CD4-positive, alpha-beta T cell treated with Interleukin-10 for 1 hour (primary cell): ENCODE measurements around the gene ARHGAP10.

Experiments
- DNase-seq: peaks from one replicate; pipeline ENCODE4 v3.0.0-alpha.2; 2020

The ARHGAP10 gene

GRCh38 chr4:147829401-147830101, 97.7 kb downstream of the ARHGAP10 start:
- no peak for DNase-seq

GRCh38 chr4:147830102-147830463, 98.2 kb downstream of the ARHGAP10 start:
- no peak for DNase-seq

- no peak for DNase-seq
Measured at GRCh38 chr4:147830987-147831386, 99.1 kb downstream of the ARHGAP10 start.

GRCh38 chr4:147831551-147832171, 99.8 kb downstream of the ARHGAP10 start:
- DNase-seq = no peak

GRCh38 chr4:147833254-147833653, 101.4 kb downstream of the ARHGAP10 start:
- no peak for DNase-seq

- no peak for DNase-seq
Measured at GRCh38 chr4:147833741-147834140, 101.9 kb downstream of the ARHGAP10 start.

- DNase-seq = no peak
Measured at GRCh38 chr4:147834480-147834879, 102.6 kb downstream of the ARHGAP10 start.

GRCh38 chr4:147836807-147837206, 104.9 kb downstream of the ARHGAP10 start:
- DNase-seq = no peak

- DNase-seq = peak; percentile 20
Measured at GRCh38 chr4:147837435-147837834, 105.5 kb downstream of the ARHGAP10 start.

- DNase-seq = no peak
Measured at GRCh38 chr4:147837854-147838253, 106.0 kb downstream of the ARHGAP10 start.

- no peak for DNase-seq
Measured at GRCh38 chr4:147839200-147839599, 107.3 kb downstream of the ARHGAP10 start.

GRCh38 chr4:147839663-147840062, 107.8 kb downstream of the ARHGAP10 start:
- no peak for DNase-seq

- no peak for DNase-seq
Measured at GRCh38 chr4:147840838-147841738, 109.2 kb downstream of the ARHGAP10 start.

GRCh38 chr4:147842573-147842972, 110.7 kb downstream of the ARHGAP10 start:
- no peak for DNase-seq

GRCh38 chr4:147843162-147843561, 111.3 kb downstream of the ARHGAP10 start:
- peak; percentile 18 for DNase-seq

GRCh38 chr4:147844781-147845180, 112.9 kb downstream of the ARHGAP10 start:
- DNase-seq = no peak

GRCh38 chr4:147846318-147847155, 114.6 kb downstream of the ARHGAP10 start:
- peak; percentile 35 for DNase-seq

- DNase-seq = no peak
Measured at GRCh38 chr4:147847751-147848590, 116.1 kb downstream of the ARHGAP10 start.

- DNase-seq = no peak
Measured at GRCh38 chr4:147848634-147849033, 116.7 kb downstream of the ARHGAP10 start.

GRCh38 chr4:147851135-147851534, 119.2 kb downstream of the ARHGAP10 start:
- no peak for DNase-seq

GRCh38 chr4:147853706-147854105, 121.8 kb downstream of the ARHGAP10 start:
- DNase-seq = no peak

GRCh38 chr4:147854154-147854553, 122.3 kb downstream of the ARHGAP10 start:
- no peak for DNase-seq
